Activated CD8-positive, alpha-beta memory T cell treated with anti-CD3 and anti-CD28 coated beads for 1 hour (primary cell): ENCODE measurements around the gene RPS17.
A peak's percentile ranks its signal among the peaks of the same experiment; 100 is the strongest.

ENCODE experiments used
- DNase-seq, 2 donors: peaks; one replicate each; pipeline ENCODE4 v3.0.0-alpha.2; 2020; ENCODE audit warnings: low read depth in 1 of 2; ENCODE audit errors: extremely low read depth in 1 of 2

The RPS17 gene

GRCh38 chr15:82540055-82540983 is at the start of gene RPS17:
Gene RPS17, minus strand, starts transcription at chr15:82540457. Its CDS starts 29 bp downstream, at chr15:82540428.
- DNase-seq: peak; percentile 93 to 99

- no peak for DNase-seq
Measured at GRCh38 chr15:82587805-82588204, 47.5 kb upstream of the RPS17 start.

- DNase-seq: no peak
Measured at GRCh38 chr15:82585072-82585471, 44.8 kb upstream of the RPS17 start.

- DNase-seq: no peak
Measured at GRCh38 chr15:82580713-82581112, 40.5 kb upstream of the RPS17 start.

- no peak for DNase-seq
Measured at GRCh38 chr15:82575335-82575734, 35.1 kb upstream of the RPS17 start.

- DNase-seq: no peak
Measured at GRCh38 chr15:82572986-82573385, 32.7 kb upstream of the RPS17 start.

GRCh38 chr15:82572311-82572710 is 32.1 kb upstream of the RPS17 start:
- no peak for DNase-seq

GRCh38 chr15:82571722-82572222 is 31.5 kb upstream of the RPS17 start:
- DNase-seq: no peak

GRCh38 chr15:82570721-82571508 is 30.7 kb upstream of the RPS17 start:
- DNase-seq: no peak

- no peak for DNase-seq
Measured at GRCh38 chr15:82569834-82570233, 29.6 kb upstream of the RPS17 start.

GRCh38 chr15:82568986-82569385 is 28.7 kb upstream of the RPS17 start:
- no peak for DNase-seq

GRCh38 chr15:82567661-82568060 is 27.4 kb upstream of the RPS17 start:
- no peak for DNase-seq

- DNase-seq: no peak
Measured at GRCh38 chr15:82566690-82567089, 26.4 kb upstream of the RPS17 start.

GRCh38 chr15:82558502-82558901 is 18.2 kb upstream of the RPS17 start:
- DNase-seq: no peak

GRCh38 chr15:82556315-82557035 is 16.2 kb upstream of the RPS17 start:
- DNase-seq: no peak

- no peak for DNase-seq
Measured at GRCh38 chr15:82554849-82555248, 14.6 kb upstream of the RPS17 start.

GRCh38 chr15:82554351-82554750 is 14.1 kb upstream of the RPS17 start:
- DNase-seq: no peak

GRCh38 chr15:82553846-82554245 is 13.6 kb upstream of the RPS17 start:
- DNase-seq: no peak

GRCh38 chr15:82552861-82553260 is 12.6 kb upstream of the RPS17 start:
- DNase-seq: no peak

GRCh38 chr15:82551646-82552247 is 11.5 kb upstream of the RPS17 start:
- no peak for DNase-seq
